HepG2 (cell line): ENCODE data around the gene ICE2.

Source experiments
- CTCF ChIP-seq: sonication (generic); formaldehyde crosslinking; IDR thresholded peaks from 2 replicates; pipeline ENCODE4 v1.5.0; 2020; ENCODE audit warnings: mild to moderate bottlenecking, missing genetic modification reagents, moderate library complexity
- POLR2A ChIP-seq, 2 experiments: IDR thresholded peaks; 2 replicates each; pipeline ENCODE4 v1.6.1; 2011; ENCODE audit warnings: low read depth in 2 of 2, low read length in 2 of 2, mild to moderate bottlenecking in 1 of 2, moderate library complexity in 1 of 2; ENCODE audit not compliant: insufficient read depth in 1 of 2
- PRMT3 ChIP-seq: sonication (generic); formaldehyde crosslinking; IDR thresholded peaks from 2 replicates; pipeline ENCODE4 v1.8.1; 2022; ENCODE audit warnings: low read depth, mild to moderate bottlenecking, moderate library complexity, missing genetic modification reagents, borderline replicate concordance
- TAF1 ChIP-seq: sonication (generic); formaldehyde crosslinking; IDR thresholded peaks from 2 replicates; pipeline ENCODE4 v1.4.0; 2020; ENCODE audit warnings: missing genetic modification reagents

- no peak for TF ChIP-seq CTCF (CRISPR knock-in tag)
- no peak for TF ChIP-seq TAF1 (CRISPR knock-in tag)
- no peak for TF ChIP-seq POLR2A (IDR thresholded peaks at IDR 0.05; ENCODE audit: insufficient read depth in 1 of 2, low read depth in 2 of 2, low read length in 2 of 2)
- TF ChIP-seq PRMT3: no peak
Observed at GRCh38 chr15:60394689-60395097, 84.2 kb downstream of the ICE2 start.
